DOHH2 (cell line): ENCODE results near the gene PRICKLE4.

ENCODE experiments used
- EZH2phosphoT487 ChIP-seq: fragments of 200-600 bp; sonication (generic); IDR thresholded peaks from 2 replicates; pipeline ENCODE4 v1.6.1; 2017; ENCODE audit warnings: borderline replicate concordance, mild to moderate bottlenecking, antibody characterized with exemption, low read length, moderate library complexity, mixed read lengths
- TF ChIP-seq, protein P1 (sequence below): fragments of 200-600 bp; sonication (generic); IDR thresholded peaks from one replicate; pipeline ENCODE4 v1.5.1; 2014; ENCODE audit warnings: antibody characterized with exemption, mild to moderate bottlenecking, low read depth, low read length; ENCODE audit not compliant: poor library complexity, severe bottlenecking

DNA sequence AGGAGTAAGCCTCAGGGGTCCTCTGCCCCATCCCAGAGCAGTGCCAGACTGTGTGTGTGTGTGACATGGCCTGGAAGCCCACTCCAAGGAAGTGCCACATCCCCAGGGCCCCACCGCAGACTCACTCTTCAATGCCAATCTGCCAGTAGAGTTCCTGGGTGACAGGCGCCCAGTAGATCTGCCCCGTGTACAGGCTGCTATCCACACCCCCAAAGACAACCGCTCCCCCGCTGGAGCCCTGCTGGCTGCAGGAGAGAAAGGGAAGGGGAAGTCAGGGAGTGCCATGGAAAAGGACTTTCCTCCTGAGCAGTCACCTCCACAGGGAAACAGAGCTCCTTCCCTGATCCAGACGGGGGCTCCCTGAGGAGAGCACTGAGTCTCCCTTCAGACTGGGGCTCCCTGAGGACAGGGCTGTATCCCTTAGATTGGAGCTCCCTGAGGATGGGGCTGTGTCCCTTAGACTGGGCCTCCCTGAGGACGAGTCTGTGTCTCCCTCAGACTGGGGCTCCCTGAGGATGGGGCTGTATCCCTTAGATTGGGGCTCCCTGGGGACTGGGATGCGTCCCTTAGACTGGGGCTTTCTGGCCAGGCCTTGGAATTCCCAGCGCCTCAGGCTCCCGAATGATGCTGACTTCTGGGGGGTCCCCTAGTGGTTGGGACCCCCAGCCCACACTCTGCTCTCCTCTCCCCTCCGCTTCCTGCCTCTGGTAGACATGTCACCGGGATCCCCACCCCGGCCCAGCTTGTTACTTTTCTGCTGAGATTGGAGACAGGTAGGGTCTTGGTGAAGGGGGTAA lies 40.0 kb upstream of the PRICKLE4 start:
- TF ChIP-seq, protein P1, sequence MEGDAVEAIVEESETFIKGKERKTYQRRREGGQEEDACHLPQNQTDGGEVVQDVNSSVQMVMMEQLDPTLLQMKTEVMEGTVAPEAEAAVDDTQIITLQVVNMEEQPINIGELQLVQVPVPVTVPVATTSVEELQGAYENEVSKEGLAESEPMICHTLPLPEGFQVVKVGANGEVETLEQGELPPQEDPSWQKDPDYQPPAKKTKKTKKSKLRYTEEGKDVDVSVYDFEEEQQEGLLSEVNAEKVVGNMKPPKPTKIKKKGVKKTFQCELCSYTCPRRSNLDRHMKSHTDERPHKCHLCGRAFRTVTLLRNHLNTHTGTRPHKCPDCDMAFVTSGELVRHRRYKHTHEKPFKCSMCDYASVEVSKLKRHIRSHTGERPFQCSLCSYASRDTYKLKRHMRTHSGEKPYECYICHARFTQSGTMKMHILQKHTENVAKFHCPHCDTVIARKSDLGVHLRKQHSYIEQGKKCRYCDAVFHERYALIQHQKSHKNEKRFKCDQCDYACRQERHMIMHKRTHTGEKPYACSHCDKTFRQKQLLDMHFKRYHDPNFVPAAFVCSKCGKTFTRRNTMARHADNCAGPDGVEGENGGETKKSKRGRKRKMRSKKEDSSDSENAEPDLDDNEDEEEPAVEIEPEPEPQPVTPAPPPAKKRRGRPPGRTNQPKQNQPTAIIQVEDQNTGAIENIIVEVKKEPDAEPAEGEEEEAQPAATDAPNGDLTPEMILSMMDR: no peak
- no peak for TF ChIP-seq EZH2phosphoT487
